NCI-H748 (cell line): Measurements from ENCODE around the gene LAPTM4A.

Experiments used
- DNase-seq: peaks from one replicate; lab custom pipeline; 2025; ENCODE audit not compliant: unreplicated experiment; lab: John Stamatoyannopoulos, UW

LAPTM4A gene

GRCh38 chr2:19989342-19989666 is 62.1 kb downstream of the LAPTM4A start:
- no peak for DNase-seq

GRCh38 chr2:19988600-19988999 is 62.8 kb downstream of the LAPTM4A start:
- DNase-seq: no peak

GRCh38 chr2:19987936-19988335 is 63.5 kb downstream of the LAPTM4A start:
- no peak for DNase-seq
